Cardiac fibroblast (primary cell): Measurements from ENCODE around the gene TRAM2.

Source experiments
- DNase-seq, 2 donors: peaks; one replicate each; pipeline versions ENCODE4 v3.0.0 to v3.0.0-alpha.2; 2010; ENCODE audit warnings: low read depth in 2 of 2
- H3K4me3 ChIP-seq, 2 donors: replicated peaks in 1 of 2; 1 replicate in 1 of 2; 2 replicates in 1 of 2; pipeline ENCODE4 v1.5.1; 2011; ENCODE audit warnings: low read depth in 2 of 2, low read length in 2 of 2, mild to moderate bottlenecking in 2 of 2, moderate library complexity in 1 of 2
- CTCF ChIP-seq: IDR thresholded peaks from one replicate; pipeline ENCODE4 v1.5.1; 2011; ENCODE audit warnings: low read depth, mild to moderate bottlenecking, low read length, inconsistent platforms

Gene TRAM2

GRCh38 chr6:52562911-52563310 is 13.9 kb downstream of the TRAM2 start:
- no peak for TF ChIP-seq CTCF
- DNase-seq = peak in 1 of 2 donors; percentile 63
- no peak overlapping the region for H3K4me3 ChIP-seq

- TF ChIP-seq CTCF = no peak
- H3K4me3 ChIP-seq = no peak overlapping the region
- DNase-seq = peak in 1 of 2 donors; percentile 46
Measured at GRCh38 chr6:52560462-52560861, 16.4 kb downstream of the TRAM2 start.

- DNase-seq = peak in 1 of 2 donors; percentile 26
- no peak overlapping the region for H3K4me3 ChIP-seq
Measured at GRCh38 chr6:52558266-52559000, 18.4 kb downstream of the TRAM2 start.

GRCh38 chr6:52557389-52558265 is 19.2 kb downstream of the TRAM2 start:
- peak in 1 of 2 donors; percentile 47 for DNase-seq
- no peak overlapping the region for H3K4me3 ChIP-seq
- TF ChIP-seq CTCF = no peak

More at GRCh38 chr6:52558266-52559000, 18.4 kb downstream of the TRAM2 start:
- no peak for TF ChIP-seq CTCF

DNA sequence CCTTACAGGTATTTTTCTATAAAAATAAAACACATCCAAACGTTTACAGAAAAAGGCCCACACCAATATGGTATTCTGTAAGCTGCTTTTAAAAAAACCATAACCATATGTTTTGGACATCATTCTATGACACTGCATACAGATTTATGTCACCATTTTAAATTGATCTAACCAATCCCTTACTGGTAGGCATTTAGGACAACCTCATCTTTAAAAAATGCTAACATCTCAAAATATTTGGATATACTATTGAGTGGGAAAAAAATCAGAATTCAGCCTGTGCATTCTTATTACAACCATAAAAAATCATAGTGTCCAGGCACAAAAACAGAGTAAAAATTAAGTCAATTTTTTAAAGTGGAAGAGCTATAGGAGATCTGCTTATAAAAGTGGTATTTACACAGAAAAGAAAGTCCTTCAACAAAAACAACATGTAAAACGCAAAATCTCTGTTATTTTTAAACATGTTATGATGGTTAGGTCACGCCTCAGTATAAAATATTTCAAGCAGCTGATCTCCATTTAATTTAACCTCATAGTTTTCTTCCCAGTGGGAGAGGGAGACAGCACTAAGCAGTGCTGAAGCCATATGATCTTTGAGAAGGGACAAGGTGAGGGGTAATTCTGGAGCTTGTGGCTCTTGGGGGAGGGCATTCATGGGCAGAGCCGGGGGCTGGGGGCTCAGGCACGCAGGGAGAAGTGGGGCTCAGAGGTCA is 21.2 kb downstream of the TRAM2 start:
- no peak overlapping the region for H3K4me3 ChIP-seq
- no peak for TF ChIP-seq CTCF
- DNase-seq = peak in 1 of 2 donors; percentile 25

- no peak for DNase-seq
- no peak for TF ChIP-seq CTCF
- no peak overlapping the region for H3K4me3 ChIP-seq
Measured at GRCh38 chr6:52554684-52555280, 22.1 kb downstream of the TRAM2 start.
